RKO (cell line): Measurements from ENCODE around the gene ZNF296.
"Not testable (repeated sequence)": the region's sequence is repeated elsewhere in the genome, so short reads cannot be mapped to it uniquely, and the experiment has no call there.

ENCODE experiments used
- DNase-seq: peaks from one replicate; pipeline ENCODE4 v3.0.0-alpha.2; 2016; ENCODE audit warnings: low spot score

The ZNF296 gene

GRCh38 chr19:45076029-45076850, at the start of gene ZNF296:
Gene ZNF296 (minus strand): TSS chr19:45076478. CDS start chr19:45076373, 105 bp downstream.
- DNase-seq = peak; percentile 87

- no peak for DNase-seq
Measured at GRCh38 chr19:45125360-45125759, 49.1 kb upstream of the ZNF296 start.

DNA sequence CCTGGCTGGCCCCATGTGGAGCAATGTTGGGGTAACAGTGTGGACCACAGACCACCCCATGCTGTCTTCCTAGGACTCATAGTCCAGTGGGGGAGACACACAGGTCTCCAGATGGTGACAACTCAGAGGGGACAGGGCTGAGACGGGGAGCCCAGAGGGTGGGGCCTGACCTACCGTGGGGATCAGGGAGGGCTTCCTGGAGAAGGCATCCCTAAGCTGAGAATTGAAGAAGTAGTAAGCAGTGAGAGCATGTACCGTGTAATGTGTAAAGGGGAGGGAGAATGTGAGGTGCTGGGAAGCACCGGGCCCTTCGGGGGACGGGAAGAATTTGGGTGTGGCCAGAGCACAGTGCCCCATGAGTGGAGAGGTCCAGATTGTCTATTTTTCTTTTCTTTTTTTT, 47.7 kb upstream of the ZNF296 start:
- no peak for DNase-seq

DNA sequence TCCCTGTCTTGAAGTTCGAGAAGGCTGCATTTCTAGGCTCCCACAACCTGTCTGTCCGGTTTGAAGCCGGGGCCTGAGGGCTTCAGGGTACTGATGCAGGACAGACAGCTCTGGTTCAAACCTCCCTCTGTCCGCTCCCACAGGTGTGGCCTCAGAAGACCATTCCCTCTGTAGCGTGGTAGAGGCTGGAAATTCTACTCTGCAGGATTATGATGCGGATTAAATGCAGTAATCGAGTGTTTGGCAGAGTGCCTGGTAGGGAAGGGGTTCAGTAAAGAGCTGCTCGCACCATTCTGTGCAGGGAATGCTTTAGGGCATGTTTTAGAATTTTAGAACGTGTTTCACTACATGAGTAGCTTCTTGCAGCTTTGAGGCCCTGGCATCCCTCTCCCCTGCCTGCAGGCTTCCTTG, 47.2 kb upstream of the ZNF296 start:
- DNase-seq = no peak

DNA sequence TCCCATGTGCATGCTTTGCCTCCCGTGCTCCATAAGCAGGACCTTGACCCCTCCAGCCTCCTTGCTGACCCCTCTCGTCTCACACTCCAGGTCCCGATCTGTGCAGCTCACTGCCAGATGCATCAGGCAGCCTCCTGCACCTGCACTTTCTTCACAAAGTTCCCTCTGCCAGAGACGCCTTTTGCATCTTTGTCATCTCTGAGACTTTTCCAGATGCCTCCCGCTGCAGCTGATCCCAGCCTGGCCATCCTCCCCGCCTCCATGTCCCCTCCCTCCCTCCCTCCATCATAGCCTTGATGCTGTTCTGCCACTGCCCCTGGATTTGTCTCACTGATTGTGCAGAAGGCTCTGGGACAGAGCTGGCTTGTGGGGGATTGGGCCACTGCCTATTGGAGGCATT, 46.6 kb upstream of the ZNF296 start:
- no peak for DNase-seq

- DNase-seq = no peak
Measured at GRCh38 chr19:45121827-45122345, 45.6 kb upstream of the ZNF296 start.

DNA sequence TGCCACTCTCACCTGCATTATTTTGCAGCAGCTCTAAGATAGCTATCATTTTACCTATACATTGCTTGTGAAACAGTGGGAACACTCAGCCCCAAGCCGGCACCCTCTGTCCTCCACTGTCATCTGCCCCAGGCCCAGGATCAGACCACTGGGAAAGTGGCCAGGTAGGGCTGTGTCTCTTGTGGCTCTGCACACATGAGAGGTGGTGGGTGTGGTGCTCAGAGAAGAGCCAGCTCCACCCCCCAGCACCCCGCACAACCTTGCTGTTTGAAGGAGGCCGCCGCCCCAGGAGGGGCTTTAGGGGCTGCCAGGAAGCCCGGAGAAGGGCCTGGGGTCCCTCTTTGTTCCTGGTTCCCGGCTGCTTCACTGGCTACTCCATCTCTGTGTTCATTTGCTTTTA, 43.3 kb upstream of the ZNF296 start:
- no peak for DNase-seq

GRCh38 chr19:45118591-45119355, 42.5 kb upstream of the ZNF296 start:
- not testable (repeated sequence) for DNase-seq

DNA sequence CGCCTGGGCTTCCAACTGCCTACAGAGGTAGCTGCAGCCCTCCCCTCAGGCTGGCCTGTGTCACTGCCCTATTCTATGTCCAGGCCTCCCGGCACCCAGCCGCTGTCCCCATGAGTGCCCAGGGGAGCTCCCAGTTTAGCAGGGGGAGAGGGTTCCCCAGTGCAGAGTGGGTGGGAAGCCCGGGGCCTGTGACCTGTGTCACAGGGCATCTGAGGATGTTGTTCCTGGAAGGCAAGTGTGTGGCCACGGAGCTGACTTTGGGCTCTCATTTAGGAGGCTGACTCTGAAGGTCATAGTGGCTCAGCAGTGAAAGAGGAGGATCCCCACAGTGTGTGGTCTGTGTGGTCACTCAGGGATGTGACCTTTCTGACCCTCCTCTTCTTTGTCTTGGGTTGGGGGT, 41.8 kb upstream of the ZNF296 start:
- DNase-seq = no peak

GRCh38 chr19:45117671-45118070, 41.4 kb upstream of the ZNF296 start:
- DNase-seq = no peak

GRCh38 chr19:45117167-45117594, 40.9 kb upstream of the ZNF296 start:
- DNase-seq = no peak

- no peak for DNase-seq
Measured at GRCh38 chr19:45115809-45116615, 39.7 kb upstream of the ZNF296 start.

GRCh38 chr19:45114116-45114515, 37.8 kb upstream of the ZNF296 start:
- no peak for DNase-seq

- DNase-seq = no peak
Measured at GRCh38 chr19:45113628-45114027, 37.4 kb upstream of the ZNF296 start.

DNA sequence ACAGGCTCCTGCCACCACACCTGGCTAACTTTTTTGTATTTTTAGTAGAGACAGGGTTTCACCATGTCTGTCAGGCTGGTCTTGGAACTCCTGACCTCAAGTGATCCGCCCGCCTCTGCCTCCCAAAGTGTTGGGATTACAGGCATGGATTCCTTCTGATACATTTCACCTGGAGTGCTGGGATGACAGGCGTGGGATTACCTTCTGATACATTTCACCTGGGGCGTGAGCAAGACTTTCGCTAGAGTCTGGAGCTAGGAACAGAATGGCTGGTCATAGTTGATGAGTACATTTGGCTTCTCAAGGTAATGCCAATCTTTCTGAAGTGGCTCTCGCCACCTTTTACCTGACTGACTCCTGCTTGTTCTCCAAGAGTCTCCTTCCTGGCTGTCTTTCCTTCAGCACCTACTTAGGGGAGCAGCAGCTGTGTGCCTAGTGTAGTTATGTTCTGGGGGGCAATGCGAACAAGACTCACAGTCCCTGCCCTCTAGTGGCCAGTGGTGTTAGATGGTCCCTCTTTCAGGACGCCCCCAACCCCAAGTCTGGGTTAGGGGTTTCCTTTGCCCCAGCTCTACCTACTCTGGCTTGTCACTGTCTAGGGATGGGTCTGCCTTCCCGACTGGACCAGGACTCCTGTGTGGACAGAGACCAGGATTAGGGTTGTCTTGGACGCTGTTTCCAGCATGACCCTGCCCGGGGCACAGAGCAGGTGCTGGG, 36.0 kb upstream of the ZNF296 start:
- DNase-seq = no peak

DNA sequence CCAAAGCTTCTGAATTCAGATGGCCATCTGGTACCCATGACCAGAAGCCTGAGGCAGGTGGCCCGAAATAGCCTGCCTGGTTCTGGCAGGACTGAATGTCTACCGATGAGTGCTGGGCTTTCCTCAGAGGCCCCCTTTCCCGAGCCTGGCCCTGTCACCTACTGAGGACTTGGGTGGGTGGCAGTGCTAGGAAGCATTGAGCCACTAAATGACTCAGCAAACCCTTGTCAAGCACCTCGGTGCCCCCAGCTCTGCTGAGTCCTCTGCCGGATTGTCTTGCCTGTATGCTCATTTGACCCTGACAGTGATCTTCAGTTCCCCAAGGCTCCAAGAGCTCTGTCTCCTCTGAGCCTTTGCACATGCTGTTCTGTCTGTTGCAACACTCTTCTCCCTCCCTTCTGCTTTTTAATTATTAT, 34.6 kb upstream of the ZNF296 start:
- DNase-seq = no peak

DNA sequence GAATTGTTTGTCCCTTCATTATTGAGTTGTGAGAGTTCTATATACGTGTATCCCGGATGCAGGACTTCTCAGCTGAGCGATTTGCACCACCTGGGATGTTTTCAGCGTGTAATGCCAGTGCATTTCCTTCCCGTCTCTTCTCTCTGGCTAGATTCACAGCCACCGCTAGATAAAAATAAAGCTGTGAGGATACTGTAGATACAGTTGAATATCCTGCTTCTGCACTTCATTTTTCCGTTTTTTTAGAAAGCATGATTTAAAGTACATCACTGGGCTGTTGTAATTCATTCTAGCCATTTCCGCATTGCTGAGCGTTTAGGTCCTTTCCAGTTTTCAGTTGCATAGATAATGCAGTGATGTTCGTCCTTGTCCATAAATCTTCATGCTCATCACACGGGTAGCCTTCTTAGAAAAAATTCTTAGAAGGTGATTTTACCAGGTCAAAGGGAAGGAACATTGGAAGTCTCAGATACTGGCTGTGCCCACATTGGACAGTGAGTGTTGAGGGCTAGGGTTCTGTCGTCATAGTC, 31.4 kb upstream of the ZNF296 start:
- DNase-seq = no peak

GRCh38 chr19:45106363-45106762, 30.1 kb upstream of the ZNF296 start:
- DNase-seq = not testable (repeated sequence)

GRCh38 chr19:45104658-45105349, 28.5 kb upstream of the ZNF296 start:
- no peak for DNase-seq

GRCh38 chr19:45103508-45104319, 27.4 kb upstream of the ZNF296 start:
- no peak for DNase-seq
